ENCODE data around the gene MAP3K1. TPM values are rescaled to one million over a fixed set of nuclear protein-coding genes. Genes with fewer than 3 reads are reported as not detected.

Gene MAP3K1
- total RNA-seq, 1 experiment from 2014 or later = 18.9 TPM

- Histone ChIP-seq H3K4me3 (ENCODE audit: insufficient read depth, low read depth, low read length) (no peak overlapping the region), H3K27me3 (ENCODE audit: control insufficient read depth, insufficient read depth, low read length) (no peaks in the 10 kb centered on the region), H3K36me3 (replicated peaks; ENCODE audit: control insufficient read depth, insufficient read depth, low read length) (peaks cover 18% of the 10 kb centered on the region)
- DNase-seq = no peak
Measured at GRCh38 chr5:56922922-56923321, 107.6 kb downstream of the MAP3K1 start.

GRCh38 chr5:56934325-56934724 is 119.0 kb downstream of the MAP3K1 start:
- Histone ChIP-seq H3K4me3 (ENCODE audit: insufficient read depth, low read depth, low read length) (no peak overlapping the region), H3K36me3 (replicated peaks; ENCODE audit: control insufficient read depth, insufficient read depth, low read length) (peaks cover 32% of the 10 kb centered on the region), H3K27me3 (ENCODE audit: control insufficient read depth, insufficient read depth, low read length) (no peaks in the 10 kb centered on the region)
- DNase-seq = no peak

GRCh38 chr5:56938858-56939257 is 123.5 kb downstream of the MAP3K1 start:
- Histone ChIP-seq H3K4me3 (ENCODE audit: insufficient read depth, low read depth, low read length) (no peak overlapping the region), H3K36me3 (replicated peaks; ENCODE audit: control insufficient read depth, insufficient read depth, low read length) (peaks cover 47% of the 10 kb centered on the region)

DNA sequence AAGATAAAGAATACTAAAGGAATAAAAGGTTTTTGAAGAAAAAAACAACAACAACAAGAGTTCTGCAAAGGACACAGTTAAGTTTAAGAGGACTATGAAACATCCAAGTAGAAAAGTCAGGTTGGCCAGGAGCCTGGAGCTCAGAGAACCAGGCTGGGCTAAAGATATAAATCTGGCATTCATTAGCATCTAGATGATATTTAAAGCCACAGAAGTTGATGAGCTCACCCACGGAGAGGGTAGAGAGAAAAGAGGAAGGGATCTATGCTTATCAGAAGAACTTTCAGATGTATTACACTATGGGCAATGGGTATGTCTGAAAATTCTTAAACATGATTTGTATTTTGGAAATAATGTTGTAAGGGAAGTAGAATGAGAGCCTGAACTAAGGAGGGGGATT is 126.6 kb downstream of the MAP3K1 start:
- Histone ChIP-seq H3K4me3 (ENCODE audit: insufficient read depth, low read depth, low read length) (no peak overlapping the region), H3K36me3 (replicated peaks; ENCODE audit: control insufficient read depth, insufficient read depth, low read length) (peaks cover 34% of the 10 kb centered on the region), H3K27me3 (ENCODE audit: control insufficient read depth, insufficient read depth, low read length) (no peaks in the 10 kb centered on the region)
- DNase-seq = no peak

More at GRCh38 chr5:56938858-56939257, 123.5 kb downstream of the MAP3K1 start:
- no peak for DNase-seq
- H3K27me3 ChIP-seq (ENCODE audit: control insufficient read depth, insufficient read depth, low read length) = no peaks in the 10 kb centered on the region

Other genes with a start within 250 kb of the MAP3K1 start
- 10.1 and 14.4 TPM in 2 replicates for gene SETD9, start 94.0 kb downstream of the MAP3K1 start, total RNA-seq (2014; rRNA removed; shearing (Covaris generic))
- 22.0 and 26.0 TPM in 2 replicates for gene MIER3, start 136.6 kb downstream of the MAP3K1 start, total RNA-seq (2014; rRNA removed; shearing (Covaris generic))